HG03045 (cell line): ENCODE measurements around the gene PNMA6F.

ENCODE experiments used
- ATAC-seq: cut with Tn5 transposase; IDR thresholded peaks from one replicate; pipeline ENCODE4 v1.9.1; 2021; ENCODE audit warnings: mild to moderate bottlenecking, moderate library complexity; ENCODE audit not compliant: unreplicated experiment

PNMA6F gene

DNA sequence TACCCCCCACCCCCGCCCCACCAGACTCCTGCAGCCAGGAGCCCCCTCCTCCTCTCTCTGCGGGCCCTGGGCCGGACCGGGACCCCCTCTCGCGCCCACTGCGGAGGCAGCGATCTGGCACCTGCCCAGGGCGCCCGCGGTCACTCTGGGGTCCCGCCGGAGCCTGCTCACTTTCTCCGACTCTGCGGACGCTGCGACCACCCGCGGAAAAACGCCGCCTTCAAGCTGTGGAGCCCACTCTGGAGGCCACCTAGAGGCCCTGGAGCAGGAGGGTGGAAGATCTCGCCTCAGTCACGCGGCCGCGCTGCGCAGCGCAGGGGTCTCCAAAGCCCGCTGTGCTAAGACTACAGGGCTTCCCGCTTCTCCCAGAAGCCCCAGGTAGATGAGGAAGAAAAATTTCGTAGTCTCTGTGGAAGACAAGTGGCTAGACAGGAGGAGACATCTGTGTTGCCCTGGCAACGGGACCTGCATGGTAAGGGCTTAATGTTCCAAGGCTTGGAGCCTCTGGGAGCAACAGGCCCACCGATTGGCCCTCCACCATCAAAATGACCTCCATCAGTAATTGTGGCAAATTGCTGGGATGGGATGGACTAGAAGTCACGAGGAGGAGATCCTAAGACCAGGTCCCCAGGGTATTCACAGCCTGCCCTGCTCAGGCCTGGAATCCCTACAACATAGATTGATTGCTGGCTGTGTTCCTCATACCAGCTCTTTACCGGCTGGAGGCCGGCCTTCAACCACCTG is at the start of gene PNMA6F:
PNMA6F (minus strand) TSS at position 387 of the 744 bp plus-strand sequence. CDS start 1,093 bp downstream, outside the sequence.
- no peak for ATAC-seq

DNA sequence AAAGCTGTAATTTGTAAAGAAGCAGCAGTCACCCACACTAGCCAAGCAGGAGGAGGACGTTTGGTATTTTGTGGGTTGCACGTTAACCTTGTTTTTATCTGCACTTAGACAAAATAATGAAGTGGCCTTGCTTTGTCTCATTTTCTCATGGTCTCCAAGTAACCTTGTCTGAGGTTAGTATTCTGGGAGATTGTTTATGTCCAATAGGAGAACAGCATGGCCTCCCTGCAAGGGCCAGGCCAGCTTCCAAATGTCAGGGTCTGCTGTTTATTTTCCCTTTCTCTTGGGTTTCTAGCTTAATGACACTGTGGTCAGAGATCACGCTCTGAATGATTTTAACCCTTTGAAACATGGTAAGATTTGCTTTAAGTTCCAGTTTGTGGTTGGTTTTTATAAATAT is 49.7 kb upstream of the PNMA6F start:
- ATAC-seq: no peak

DNA sequence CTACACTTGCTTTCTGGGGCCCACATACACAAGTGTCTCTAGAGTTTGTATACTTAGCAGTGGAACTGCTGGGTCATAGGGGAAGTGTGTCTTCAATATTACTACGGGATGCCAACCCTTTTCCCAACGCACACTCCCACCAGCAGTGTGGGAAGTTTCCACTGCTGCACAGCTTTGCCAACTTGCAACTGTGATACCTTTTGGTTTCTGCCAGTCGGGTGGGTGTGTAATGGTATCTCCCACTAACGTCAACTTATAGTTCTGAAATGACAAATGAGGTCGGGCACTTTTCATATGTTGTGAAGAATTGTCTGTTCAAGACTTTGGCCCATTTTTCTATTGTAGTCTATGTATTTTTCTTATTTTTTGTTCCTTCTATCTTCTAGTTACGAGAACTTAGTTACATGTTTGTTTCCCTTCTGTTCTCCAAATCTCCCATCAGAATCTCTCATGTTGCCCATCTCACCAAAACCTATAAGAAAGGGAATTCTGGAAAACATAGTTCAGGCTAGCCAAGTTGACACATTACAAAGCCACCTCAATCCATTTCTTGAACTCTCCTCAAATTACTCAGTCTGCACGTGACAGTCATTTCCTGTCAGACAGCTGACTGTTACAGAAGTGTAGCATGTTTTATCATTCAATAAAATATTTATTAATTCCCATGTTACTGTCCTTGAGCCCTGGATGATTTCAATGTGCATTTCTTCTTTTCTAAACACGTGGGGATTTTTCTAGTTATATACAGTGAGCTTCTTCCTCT is 48.9 kb upstream of the PNMA6F start:
- ATAC-seq: no peak

DNA sequence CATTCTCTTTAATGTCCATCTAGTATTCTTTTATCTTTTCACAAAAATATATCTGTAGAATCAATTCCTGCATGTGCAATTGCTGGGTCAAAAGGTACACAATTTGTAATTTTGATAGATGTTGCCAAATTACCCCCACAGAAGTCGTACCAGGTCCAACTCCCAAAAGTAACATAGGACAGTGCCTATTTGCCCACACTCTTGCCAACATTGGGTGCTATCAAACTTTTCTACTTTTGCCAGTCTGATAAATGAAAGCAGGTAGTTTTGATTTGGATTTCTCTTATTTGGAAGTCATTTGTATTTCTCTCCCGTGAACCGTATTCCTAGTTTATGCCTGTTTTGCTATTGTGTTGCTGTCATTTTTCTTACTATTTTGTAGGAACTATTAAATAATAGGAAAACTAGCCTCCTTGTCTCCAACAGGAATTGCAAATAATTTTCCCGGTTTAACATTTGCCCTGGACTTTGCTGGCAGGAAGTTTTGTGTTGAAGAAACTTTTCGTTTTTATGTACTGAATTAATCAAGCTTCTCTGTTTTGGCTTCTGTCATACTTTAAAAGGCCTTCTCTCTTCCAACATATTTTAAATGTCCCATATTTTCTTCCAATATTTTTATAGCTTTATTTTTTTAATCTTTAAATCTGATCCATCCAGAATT is 45.4 kb upstream of the PNMA6F start:
- no peak for ATAC-seq

DNA sequence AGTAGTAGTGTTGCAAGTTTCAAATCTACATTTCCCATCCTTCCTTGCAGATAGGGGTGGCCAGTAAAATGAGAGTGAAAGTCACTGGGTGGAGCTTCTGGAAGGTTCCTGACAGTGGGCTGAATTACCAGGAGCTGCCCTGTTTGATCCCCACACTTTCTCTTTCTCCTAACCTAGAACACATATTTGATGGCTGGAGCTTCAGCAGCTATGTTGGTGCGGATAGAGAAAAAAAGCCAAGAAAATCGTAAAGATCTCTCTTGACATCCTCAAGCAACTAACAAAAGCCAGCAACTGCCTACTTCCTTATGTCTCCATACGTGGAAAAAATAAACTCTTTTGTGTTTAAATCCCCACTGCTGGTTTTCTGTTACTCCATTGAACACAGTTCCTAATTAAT is 44.6 kb upstream of the PNMA6F start:
- no peak for ATAC-seq

DNA sequence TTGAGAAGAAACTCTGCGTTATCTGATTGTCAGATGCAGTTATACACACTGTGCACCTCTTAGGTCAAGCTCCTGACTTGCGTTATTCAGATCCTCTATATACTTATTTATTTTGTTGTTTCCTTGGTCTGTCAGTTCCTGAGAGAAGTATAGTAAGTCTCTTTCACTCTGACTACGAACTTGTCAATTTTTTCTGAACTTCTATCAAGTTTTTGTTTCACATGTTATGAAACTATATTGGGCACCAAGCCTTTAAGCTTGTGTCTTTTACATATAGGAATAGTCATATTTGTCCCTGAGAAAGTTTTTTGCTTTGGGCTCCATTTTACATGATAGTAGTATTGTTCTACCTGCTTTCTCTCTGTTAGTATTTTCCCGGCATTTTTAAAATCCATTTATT is 44.1 kb upstream of the PNMA6F start:
- ATAC-seq: no peak

DNA sequence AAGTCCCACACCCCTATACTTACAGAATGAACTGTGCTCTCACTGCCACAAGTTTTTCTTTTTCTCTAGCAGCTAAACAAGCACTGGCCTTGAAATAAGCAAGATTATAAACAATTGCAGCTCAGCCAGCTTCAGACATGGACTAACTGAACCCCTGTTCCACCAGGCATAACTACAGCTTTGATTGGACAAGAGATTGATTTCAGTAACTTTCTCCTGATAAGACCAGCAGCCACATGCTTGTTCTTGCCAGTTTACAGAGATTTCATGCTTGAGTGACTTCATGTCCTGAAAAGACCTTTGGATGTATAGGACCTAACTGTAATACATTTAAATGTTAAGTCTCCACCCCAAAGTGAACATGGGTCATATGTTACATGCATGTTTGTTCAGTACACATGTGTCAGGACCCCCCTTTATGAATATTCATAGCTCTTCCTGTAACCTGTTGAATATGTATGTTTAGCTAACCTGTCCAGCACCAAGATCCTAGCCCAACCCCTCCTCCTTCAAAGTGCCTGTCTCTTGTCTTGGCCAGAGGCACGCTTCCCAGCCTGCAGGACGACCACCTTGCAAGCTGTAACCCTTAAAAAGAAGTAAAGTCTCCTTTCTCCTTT is 40.3 kb upstream of the PNMA6F start:
- ATAC-seq: no peak

DNA sequence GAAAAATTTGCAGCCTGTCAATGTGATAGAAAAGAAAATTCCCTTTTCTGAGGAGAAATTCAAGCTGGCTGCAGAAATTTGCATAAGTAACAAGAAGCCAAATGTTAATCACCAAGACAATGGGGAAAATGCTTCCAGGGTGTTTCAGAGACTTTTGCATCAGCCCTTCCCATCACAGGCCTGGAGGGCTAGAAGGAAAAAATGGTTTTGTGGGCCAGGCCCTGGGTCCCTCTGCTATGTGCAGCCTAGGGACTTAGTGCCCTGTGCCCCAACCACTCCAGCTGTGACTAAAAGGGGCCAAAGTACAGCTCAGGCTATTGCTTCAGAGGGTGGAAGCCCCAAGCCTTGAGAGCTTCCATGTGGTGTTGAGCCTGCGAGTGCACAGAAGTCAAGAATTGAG is 36.3 kb upstream of the PNMA6F start:
- no peak for ATAC-seq

DNA sequence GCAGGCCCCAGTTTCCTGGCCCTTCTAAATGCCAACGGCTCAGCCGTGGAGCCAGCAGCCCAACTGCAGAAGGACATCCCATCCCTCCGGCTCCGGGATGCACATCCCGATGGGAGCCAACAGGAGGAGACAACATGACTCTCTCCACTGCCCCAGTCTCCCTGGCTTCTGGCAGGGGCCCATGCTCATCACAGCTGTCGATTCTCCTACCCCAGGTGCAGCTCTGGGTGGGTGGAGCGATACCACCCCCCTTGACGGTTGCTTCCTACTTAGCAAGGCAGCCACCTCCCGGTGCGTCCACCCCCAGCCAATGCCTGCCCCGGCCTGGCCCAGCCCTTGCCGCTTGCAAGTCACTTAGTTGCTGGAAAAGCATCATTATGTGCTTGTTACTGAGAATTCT is 31.8 kb upstream of the PNMA6F start:
- ATAC-seq: no peak

DNA sequence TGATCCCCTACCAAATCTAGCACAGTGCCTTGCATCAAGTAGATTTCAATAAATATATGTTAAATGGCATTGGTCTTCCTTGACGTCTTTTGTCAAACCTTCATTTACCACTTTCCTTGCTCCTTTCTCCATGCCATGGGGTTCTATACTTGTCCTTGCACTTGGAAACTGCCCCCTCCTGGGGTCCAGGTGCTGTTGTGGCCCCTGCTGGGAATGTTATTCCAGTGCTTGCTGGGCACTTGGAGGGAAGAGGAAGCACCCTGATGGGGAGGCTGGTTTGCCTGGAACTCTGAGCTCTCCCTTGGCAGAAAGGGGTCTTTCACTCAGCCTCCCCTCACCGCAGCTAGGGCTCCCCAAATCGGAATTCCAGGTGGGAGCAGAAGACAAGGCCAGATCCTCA is 31.3 kb upstream of the PNMA6F start:
- no peak for ATAC-seq

DNA sequence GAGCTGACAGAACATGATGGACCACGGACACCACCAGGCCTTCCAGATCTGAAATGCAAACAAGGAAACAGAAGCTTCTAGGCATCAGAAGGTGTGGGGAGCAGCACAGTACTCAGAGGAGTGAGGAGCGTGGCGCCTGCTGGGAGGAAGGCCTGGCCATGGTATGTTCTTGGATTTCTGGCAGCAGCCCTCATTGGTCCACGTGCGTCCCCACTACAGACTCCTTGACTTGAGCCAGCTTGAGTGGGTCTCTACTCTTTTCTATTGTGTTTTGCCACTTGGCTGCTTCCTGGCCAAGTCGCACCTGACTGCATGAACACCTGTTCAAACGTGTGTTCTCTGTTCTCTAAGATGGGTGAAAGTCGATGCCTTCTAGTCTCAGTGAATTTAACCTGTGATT is 30.4 kb upstream of the PNMA6F start:
- no peak for ATAC-seq

DNA sequence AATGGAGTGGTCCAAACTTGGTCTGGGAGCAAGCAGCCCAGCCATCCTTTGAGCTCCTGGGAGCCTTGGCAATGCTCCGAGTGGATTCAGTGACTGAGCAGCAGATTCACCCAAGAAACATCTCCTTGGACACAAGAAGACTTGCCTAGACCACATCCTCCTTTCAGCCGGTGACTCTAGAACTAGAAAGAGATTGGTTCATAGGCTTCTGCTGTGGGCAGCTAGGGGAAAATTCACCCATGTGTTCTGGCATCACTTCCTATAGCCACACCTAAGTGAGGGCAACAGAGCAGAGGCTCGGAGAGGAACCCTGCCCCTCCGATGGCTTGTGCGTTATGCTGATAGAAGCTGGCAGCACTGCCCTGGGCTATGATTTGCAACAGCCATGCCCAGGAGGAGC is 28.4 kb upstream of the PNMA6F start:
- ATAC-seq: no peak

DNA sequence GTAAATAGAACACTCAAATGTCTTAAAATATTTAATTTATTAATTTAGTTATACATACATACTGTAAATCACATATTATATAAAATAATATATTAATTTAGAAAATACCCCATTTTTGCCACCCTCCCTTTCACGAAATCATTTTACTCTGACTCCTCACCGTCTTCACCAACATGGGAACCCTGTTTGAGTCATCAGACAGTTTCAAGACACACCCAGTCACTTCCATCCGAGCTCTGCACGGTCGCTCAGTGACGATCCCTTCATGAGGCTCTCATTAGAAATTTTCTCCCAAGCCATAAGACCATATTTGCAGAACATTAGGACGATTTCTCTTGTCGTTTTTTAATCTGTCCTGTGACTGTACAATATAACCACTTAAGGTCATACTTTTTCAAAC is 26.9 kb upstream of the PNMA6F start:
- ATAC-seq: no peak

DNA sequence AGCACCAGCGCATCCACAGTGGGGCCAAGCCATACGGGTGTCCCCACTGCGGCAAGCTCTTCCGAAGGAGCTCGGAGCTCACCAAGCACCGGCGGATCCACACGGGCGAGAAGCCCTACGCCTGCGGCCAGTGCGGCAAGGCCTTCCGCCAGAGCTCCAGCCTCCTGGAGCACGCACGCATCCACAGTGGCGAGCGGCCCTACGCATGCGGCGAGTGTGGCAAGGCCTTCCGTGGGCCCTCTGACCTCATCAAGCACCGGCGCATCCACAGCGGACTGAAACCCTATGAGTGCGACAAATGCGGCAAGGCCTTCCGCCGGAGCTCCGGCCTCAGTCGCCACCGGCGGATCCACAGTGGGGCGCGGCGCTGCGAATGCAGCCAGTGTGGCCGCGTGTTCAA is 26.0 kb upstream of the PNMA6F start:
- ATAC-seq: no peak

DNA sequence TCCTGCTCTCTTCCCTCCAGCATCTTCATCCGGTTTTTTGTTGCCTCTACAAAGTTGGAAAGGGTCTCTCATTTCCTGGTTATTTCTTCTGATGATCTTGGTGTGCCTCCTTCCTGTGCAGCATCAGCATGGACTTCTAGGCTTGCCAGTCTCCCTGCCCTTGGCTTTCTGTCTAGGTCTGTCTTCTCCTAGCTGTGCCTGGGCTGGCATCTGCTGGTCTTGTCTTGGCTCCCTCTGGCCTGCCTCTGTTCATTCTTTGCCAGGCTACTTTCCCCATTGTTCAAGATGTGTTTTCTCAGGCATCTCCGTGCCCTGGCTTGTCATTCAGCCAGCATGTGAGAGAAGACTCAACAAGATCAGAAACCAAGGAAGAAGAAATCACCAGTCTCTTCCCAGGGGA is 22.1 kb upstream of the PNMA6F start:
- no peak for ATAC-seq

DNA sequence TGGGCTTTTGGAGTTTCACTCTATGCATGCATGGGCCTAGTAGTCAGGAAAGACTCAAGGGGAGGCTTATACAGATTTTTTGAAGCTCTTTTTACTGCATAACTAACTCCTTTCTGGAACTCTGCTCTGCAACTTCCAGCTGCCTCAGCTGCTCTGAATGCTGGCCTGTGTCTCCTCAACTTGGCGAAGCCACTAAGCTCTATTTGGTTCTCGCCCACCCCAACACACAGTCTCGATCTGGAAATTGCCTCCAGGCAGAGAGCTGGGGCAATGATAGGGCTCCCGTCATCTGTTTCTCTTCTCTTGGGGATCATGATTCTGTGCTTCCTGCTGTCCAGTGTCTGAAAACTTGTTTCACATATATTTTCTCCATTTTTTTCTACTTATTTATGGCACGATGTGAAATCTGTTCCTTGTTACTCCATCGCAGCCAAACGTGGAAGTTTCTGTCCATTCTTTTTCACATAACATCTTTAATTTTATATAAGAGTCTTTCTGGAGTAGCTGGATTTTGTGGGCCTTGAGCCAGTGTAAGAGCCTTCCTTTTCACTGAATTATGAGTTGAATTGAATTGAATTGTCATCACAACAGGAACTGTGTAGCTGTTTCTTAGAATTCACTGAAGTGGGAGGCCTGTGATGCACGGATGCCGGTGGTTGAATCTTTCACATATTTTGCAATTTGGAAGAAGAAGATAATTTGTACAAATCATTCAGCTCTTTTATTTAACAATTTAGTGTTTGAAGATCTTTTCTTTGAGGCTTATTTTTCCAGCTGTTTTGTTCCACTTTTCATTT is 21.4 kb upstream of the PNMA6F start:
- ATAC-seq: no peak

DNA sequence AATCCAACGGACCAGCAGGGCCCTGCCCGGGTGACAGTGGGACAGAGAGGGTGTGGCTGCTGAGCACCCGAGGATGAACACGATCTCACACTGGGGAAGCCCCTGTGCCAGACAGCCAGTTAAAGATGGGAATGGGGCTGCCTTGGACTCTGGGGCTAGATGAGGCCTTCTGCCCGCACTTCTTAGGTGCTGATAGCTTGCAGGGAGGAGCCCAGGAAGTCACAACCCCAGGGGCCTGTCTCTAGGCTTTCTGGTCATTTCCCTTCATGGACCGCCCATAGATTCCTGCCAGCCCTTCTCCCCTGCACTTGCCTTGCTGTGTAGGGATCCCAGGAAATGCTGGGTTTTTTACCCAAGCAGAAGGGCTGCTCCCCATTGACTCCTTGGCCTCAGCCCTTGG is 18.5 kb upstream of the PNMA6F start:
- no peak for ATAC-seq

DNA sequence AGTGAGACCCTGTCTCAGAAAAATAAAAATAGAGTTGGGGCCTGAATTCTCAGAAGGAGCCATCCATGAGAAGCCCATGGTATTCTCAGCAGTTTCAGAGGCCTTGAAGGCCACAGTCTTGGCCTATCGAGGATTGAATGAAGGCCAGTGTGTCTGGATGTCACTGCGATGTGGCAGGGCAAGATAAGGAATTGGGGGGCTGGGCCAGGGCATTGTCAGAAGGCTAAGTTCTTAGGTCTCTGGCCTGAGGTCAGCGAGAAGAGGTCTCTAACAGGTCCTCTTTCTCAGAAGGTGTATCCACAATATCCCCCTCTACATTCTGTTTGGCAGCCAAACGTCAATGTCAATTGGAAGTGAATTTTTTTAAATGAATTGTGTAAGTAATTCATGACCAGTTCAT is 18.1 kb upstream of the PNMA6F start:
- no peak for ATAC-seq

DNA sequence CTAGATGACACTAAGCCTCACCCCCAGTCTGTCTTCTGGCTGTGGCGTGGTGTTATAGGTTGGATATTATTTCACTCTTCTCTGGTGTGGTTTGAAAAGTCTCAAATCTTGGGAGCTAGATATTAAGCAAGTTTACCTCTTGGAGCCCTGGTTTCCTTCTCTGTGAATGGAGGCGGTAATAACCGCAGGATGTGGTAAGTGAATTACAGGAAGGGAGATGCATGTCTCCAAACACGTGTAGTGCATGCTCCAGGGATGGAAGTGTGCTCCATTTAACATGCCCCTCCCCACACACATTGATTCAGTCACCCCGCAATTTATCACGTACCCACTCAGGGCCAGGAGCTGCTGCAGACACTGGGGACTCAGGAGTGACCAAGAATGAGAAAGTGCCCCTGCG is 17.3 kb upstream of the PNMA6F start:
- no peak for ATAC-seq

DNA sequence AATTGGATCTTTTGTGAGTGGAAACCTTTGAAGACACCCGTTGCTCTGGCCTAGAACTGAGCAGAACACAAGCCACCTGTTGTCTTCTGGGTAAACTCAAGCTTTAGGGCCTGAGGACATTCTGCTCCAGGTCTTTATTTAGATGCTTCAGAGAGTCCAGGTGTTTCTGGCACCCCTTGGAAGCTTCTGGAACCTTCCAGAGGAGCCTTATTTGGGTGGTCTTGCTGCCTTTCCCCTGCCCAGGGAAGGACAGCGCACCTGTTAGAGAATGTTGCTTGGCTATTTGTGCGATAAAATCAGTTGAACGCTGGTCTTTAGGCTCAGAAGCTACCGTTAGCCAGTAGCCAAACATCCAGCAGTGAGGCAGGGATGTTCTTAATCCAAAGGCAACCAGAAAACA is 15.4 kb upstream of the PNMA6F start:
- no peak for ATAC-seq
